AG04449 (cell line): Measurements from ENCODE around the gene TES.

Experiments
- CTCF ChIA-PET: fragments of 350-600 bp; formaldehyde crosslinking; extraction: SDS; loops from one replicate; lab custom pipeline; 2021; ENCODE audit warnings: antibody characterized with exemption; lab: Yijun Ruan, JAX
- POLR2A ChIA-PET: fragments of 400-600, 350-600 bp; formaldehyde crosslinking; extraction: SDS; loops from one replicate; lab custom pipeline; 2020; ENCODE audit warnings: antibody characterized with exemption, inconsistent platforms; lab: Yijun Ruan, JAX
- DNase-seq: peaks from one replicate; pipeline ENCODE4 v3.0.0-alpha.2; 2010; ENCODE audit warnings: low read depth, low spot score
- H3K4me3 ChIP-seq: 2 replicates; pipeline ENCODE4 v1.5.1; 2011; ENCODE audit warnings: low read depth, mild to moderate bottlenecking, control low read depth, low read length
- TF ChIP-seq, protein P1 (sequence below): IDR thresholded peaks from one replicate; pipeline ENCODE4 v1.5.1; 2011; ENCODE audit warnings: mild to moderate bottlenecking, moderate library complexity, low read length, control low read depth, inconsistent platforms; ENCODE audit not compliant: insufficient read depth; ENCODE audit errors: missing control alignments

TES gene

DNA sequence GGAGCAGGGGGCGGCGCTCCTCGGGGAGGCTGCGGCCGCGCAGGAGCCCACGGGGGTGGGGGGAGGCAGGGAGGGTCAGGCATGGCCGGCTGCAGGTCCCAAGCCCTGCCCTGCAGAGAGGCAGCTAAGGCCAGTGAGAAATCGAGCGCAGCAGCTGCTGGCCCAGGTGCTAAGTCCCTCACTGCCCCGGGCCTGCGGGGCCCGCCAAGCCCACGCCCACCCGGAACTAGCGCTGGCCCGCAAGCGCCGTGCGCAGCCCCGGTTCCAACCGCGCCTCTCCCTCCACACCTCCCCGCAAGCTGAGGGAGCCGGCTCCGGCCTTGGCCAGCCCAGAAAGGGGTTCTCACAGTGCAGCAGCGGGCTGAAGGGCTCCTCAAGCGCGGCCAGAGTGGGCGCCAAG, 28.3 kb upstream of the TES start:
- ChIA-PET CTCF (interaction anchor here (1.0 to 14.5 kb wide), 12 partner anchors 10 to 410 kb away, joined by 3 to 567 read pairs (median 26); no protein-coding TSS in a partner anchor), POLR2A (interaction anchor here (0.6 kb wide), 1 partner anchor 36 kb away, joined by 3 read pairs; no protein-coding TSS in a partner anchor)
- no peak for DNase-seq
- TF ChIP-seq, protein P1, sequence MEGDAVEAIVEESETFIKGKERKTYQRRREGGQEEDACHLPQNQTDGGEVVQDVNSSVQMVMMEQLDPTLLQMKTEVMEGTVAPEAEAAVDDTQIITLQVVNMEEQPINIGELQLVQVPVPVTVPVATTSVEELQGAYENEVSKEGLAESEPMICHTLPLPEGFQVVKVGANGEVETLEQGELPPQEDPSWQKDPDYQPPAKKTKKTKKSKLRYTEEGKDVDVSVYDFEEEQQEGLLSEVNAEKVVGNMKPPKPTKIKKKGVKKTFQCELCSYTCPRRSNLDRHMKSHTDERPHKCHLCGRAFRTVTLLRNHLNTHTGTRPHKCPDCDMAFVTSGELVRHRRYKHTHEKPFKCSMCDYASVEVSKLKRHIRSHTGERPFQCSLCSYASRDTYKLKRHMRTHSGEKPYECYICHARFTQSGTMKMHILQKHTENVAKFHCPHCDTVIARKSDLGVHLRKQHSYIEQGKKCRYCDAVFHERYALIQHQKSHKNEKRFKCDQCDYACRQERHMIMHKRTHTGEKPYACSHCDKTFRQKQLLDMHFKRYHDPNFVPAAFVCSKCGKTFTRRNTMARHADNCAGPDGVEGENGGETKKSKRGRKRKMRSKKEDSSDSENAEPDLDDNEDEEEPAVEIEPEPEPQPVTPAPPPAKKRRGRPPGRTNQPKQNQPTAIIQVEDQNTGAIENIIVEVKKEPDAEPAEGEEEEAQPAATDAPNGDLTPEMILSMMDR, result no peak
- H3K4me3 ChIP-seq, result no peak overlapping the region

DNA sequence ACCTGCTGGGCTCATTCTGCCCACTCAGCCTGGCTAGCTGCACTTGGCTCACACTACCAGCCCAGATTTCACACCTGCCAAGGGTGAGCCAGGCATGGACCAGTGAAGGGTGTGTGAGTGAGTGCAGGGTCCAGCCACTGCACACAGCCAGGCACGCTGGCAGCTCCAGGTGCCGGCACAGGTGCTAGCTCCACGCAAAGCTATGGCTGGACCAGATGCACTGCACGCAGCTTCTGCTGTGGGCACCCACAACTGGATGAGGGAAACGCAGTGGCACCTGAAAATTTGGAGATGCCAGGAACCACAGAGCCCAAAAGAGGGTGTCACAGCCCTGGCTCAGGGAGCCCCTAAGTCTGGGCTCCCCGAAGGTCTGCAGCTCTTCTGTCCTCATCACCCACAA, 24.9 kb upstream of the TES start:
- TF ChIP-seq, protein P1, result no peak
- ChIA-PET POLR2A (no interaction called here), CTCF (interaction anchor here (0.7 to 14.5 kb wide), 4 partner anchors 14 to 403 kb away, joined by 3 to 567 read pairs (median 4); no protein-coding TSS in a partner anchor)
- no peak for DNase-seq
- H3K4me3 ChIP-seq, result no peak overlapping the region

DNA sequence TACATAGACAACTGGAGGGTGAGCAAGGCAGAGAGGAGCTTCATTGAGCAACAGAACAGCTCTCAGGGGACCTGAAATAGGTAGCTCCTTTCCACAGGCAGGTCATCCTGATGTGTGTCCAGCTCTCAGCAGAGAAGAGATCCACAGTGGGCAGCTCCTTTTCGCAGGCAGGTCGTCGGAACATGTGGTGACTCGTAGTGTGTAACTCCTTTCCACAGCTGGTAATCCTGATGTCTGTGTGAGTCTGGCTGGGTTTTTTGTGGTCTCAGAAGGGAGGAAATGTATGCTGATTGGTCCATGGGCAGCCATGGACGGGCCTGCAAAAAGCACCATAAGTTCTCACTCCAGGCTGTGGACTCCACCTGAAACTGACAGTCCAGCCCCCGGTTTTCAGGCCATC, 24.4 kb upstream of the TES start:
- TF ChIP-seq, protein P1, result no peak
- POLR2A ChIA-PET, result no interaction called here
- DNase-seq, result no peak
- no peak overlapping the region for H3K4me3 ChIP-seq
- CTCF ChIA-PET, result interaction anchor here (0.7 to 14.5 kb wide), 4 partner anchors 15 to 403 kb away, joined by 3 to 567 read pairs (median 4); no protein-coding TSS in a partner anchor

DNA sequence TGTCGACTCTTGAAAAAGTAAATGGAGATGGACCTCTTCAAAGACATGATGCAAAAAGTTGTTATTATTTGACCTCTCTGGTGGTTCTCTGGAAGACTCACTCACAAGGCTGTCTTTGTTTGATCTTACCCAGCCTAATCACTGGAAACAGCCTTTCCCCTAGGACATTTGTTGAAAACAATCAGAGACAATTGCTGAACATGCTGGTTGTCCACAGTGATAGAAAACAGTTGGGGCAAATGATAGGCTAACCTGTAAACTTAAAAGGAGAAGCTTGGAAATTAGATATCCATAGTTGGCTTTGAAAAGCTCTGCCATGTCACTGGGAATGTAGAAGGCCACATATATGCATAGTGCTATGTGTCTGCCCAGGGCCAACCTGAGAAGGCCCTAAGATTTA, 22.9 kb upstream of the TES start:
- no peak overlapping the region for H3K4me3 ChIP-seq
- TF ChIP-seq, protein P1, result no peak
- DNase-seq, result no peak
- POLR2A ChIA-PET, result interaction anchor here (1.6 kb wide), 1 partner anchor 11 kb away, joined by 4 read pairs; no protein-coding TSS in a partner anchor
- CTCF ChIA-PET, result interaction anchor here (1.3 to 14.5 kb wide), 5 partner anchors 9 to 404 kb away, joined by 4 to 567 read pairs (median 16); no protein-coding TSS in a partner anchor

DNA sequence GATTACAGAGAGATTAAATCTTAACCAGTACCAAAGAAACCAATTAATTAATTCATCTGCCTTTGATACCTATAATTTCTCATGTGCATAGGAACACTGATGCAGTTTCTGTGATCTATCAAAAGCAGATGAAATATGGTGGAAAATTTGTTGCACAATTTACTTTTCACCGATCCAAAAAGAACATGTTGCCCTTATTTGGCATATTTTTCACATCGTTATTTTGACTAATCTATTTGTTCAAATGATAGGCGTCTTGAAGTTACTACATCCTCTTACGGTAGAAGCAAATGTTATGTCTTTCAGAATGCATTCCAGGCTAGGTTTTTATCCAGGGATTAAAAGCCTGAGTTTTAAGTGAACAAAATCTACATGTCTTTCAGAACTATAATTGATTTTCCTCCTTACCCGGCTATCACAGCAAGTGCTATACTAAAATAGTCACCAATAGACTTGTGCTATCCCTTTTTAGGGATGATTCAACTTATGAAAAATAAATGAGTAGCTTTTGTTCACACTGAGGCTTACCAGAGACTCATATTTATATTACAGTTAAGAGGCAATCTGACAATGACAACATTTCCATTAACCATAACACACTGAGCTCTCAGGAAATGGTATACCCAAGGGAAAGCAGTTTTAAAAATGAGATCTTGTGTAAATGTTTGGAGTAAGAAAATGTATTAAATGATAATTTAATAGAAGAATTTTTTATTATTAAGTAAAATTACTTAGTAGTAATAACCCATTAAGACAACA, 16.8 kb upstream of the TES start:
- no peak for DNase-seq
- TF ChIP-seq, protein P1, result no peak
- ChIA-PET CTCF (interaction anchor here (0.9 to 3.2 kb wide), 3 partner anchors 14 to 65 kb away, joined by 3 to 36 read pairs (median 4); no protein-coding TSS in a partner anchor), POLR2A (interaction anchor here (1.1 kb wide), 1 partner anchor 17 kb away, joined by 5 read pairs; the partner anchor contains the start of gene TES)
- H3K4me3 ChIP-seq, result no peak overlapping the region

DNA sequence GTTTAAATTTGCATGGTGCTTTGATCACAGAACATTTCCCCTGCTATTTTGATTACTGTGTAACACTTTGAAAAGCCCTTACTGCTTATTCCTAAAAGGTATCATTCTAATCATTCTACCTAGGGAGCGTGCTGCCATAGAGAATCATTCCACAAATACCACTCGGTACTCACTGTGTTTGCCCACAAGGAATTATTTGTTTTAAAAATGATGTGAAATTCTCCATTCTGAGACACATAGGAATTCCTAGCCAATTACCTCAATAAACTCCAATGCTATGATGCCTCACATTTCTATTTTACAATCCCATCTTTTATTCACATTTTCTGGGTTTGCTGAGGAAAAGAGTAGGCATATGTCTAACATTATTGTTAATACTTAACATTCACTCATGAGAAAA, 16.2 kb upstream of the TES start:
- ChIA-PET CTCF (interaction anchor here (0.9 to 3.2 kb wide), 3 partner anchors 14 to 64 kb away, joined by 3 to 36 read pairs (median 4); no protein-coding TSS in a partner anchor), POLR2A (interaction anchor here (1.1 kb wide), 1 partner anchor 16 kb away, joined by 5 read pairs; the partner anchor contains the start of gene TES)

More for the DNA sequence above, 16.2 kb upstream of the TES start:
- TF ChIP-seq, protein P1, result no peak
- DNase-seq, result no peak
- H3K4me3 ChIP-seq, result no peak overlapping the region
